Activated gamma-delta T cell treated with anti-CD3 and anti-CD28 coated beads, Interleukin-2, amount 50 U/mL, for 16 hours (primary cell): Measurements from ENCODE around the gene ATXN7L3.
"Not testable (repeated sequence)": the region's sequence is repeated elsewhere in the genome, so short reads cannot be mapped to it uniquely, and the experiment has no call there.

Experiments used
- DNase-seq: peaks from one replicate; pipeline ENCODE4 v3.0.0-alpha.2; 2020; ENCODE audit warnings: low read depth

The ATXN7L3 gene, protein sequence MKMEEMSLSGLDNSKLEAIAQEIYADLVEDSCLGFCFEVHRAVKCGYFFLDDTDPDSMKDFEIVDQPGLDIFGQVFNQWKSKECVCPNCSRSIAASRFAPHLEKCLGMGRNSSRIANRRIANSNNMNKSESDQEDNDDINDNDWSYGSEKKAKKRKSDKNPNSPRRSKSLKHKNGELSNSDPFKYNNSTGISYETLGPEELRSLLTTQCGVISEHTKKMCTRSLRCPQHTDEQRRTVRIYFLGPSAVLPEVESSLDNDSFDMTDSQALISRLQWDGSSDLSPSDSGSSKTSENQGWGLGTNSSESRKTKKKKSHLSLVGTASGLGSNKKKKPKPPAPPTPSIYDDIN

DNA sequence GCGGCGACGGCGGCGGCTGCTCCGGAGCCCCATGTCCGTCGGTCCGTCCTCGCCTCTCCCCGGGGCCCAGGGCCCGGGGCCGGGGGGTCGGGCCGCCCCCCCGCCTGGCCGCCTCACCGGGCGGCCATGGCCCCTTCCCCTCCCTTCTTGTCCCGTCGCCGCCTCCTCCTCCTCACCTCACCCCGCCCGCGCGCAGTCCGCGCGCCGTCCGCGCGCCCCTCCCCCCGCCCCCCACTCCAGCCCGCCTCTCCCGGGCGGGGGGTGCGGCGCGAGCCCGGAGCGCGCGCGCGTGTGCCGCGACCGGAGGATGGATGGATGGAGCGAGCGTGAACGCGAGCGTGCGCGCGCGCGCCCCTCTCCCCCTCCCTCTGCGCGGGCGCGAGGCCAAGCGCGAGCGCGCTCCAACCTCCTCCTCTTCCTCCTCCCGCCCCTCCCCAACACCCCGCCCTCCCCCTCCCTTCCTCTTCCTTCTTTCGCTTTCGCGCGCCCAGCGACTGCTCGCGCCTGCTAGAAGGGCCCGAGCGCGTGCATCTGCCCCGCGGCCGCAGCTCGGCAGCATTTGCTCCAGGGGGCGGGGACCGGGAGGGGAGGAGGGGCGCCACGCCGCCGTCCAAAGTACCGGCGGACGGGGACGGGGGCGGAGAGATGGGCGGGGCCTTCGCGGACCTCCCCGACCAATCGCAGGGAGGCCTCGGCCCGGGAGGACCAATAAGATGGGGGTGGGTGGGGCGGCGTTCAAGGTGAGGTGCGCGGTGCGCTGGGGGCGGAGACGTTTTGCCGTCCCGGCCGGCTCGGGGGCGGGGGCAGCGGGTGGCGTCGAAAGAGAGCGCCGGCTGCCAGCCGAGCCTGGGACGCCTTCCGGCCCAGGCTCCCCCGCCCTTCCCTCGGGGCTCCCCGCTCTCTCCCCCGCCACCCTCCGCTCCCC, at the start of gene ATXN7L3:
TSS of gene ATXN7L3 (minus strand) at position 332 of the 925 bp plus-strand sequence. CDS start 1,814 bp downstream, outside the sequence.
- DNase-seq, result peak; percentile 100

DNA sequence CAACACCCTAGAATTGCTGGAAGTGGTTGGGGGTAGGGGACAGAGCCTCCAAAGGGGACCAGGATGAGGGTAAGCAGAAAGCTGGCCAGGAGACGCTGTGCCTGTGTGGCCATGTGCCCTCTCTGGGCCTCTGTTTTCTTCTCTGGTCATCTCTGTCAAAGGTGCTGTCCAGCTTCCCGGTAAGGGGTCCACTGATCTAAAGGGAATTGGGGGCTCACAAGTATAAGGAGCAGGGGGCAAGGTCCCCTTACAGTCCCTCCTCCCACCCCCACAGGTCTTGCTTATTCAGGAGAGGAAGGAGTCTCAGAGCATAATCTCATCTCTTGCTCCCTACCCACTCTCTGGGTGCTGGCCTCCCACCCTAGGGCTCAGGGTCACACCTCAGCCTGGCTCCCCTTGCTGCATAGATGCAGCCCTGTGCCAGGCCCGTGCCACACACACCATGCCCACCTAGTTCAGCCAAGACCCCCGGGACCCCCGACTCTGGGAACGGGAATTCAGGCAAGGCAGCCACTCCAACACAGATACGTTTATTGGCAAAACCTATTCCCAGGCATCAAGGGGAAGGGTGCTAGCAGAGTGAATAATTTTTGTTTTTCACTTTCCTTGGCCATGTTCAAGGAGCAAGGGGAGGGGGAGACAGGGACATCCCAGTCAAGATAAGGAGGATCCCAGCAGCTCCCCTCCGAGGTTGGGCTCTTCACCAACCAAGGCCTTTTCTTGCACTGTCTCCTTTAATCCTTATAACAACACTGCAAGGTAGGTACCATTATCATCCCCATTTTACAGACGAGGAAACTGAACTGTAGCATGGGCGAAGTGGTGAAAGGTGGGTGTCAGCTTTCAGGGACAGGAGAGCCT, 48.4 kb upstream of the ATXN7L3 start:
- no peak for DNase-seq

DNA sequence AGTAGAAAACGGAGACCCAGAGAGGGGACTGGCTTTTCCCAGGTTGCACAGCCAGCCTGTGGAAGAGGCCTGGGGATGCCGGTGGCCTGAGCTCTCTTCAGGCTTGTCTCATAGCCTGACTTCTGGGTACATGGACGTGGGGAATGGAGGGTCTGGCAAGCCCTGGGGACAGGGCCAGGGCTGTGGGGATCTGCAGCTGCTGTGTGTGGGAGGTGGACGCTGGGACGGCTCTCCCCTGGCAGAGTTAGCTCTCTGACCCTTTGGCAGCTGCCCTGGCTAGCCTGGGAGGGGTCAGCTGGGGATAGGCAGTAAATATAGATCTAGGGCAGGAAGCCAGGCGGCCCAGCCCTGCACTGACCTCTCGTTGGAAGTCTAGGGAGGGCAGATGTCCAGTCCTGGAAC, 47.8 kb upstream of the ATXN7L3 start:
- no peak for DNase-seq

DNA sequence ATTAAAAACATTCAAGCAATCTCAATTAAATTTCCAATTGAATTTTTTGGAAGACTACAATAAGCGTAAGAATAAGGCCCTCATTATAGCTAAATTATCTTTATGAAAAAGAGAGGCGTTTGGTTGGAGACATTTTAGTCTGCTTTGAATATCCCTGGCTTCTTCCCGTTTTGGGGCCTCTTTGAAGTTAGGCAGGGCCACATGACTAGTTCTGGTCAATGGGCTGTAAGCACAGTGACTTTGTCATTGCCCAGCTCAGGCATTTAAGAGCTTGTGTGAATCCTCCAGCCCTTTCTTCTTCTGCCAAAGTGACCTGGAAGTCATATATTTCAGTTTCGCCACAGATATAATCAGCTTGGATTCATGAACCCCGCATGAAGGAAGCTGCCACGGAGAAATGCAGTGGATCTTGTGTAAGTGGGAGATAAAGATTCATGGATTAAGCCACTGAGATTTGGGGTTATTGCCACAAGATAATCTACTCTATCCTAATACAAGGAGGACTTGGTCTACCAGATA, 41.5 kb upstream of the ATXN7L3 start:
- DNase-seq, result no peak

DNA sequence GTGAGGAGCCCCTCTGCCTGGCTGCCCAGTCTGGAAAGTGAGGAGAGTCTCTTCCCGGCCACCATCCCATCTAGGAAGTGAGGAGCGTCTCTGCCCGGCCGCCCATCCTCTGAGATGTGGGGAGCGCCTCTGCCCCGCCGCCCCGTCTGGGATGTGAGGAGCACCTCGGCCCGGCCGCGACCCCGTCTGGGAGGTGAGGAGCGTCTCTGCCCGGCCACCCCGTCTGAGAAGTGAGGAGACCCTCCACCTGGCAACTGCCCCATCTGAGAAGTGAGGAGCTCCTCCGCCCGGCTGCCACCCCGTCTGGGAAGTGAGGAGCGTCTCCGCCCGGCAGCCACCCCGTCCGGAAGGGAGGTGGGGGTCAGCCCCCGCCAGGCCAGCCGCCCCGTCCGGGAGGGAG, 38.2 kb upstream of the ATXN7L3 start:
- DNase-seq, result not testable (repeated sequence)

DNA sequence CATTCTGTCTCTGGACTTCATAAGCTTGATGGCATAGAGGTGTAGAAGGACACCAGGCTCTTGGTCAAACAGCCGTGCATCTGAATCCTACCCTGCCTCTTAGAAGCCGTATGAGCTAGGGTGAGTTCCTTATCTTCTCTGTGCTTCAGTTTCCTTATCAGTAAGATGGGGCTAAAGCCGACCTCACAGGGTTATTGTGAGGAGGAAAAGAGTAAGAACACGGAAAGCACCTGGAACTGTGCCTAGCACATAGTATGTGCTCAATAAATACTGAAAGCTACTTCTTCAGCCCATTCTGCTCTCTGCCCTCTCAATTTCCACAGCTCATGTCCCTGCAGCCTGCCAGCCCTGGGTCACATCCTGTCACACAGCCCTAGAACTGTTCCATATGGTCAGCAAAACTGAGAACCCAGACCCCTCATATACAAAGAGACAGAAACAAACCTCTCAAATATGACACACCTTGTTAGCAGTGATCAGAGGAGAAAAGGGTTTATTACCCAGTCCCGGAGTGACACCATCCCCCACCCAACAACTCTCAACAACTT, 36.8 kb upstream of the ATXN7L3 start:
- DNase-seq, result no peak

DNA sequence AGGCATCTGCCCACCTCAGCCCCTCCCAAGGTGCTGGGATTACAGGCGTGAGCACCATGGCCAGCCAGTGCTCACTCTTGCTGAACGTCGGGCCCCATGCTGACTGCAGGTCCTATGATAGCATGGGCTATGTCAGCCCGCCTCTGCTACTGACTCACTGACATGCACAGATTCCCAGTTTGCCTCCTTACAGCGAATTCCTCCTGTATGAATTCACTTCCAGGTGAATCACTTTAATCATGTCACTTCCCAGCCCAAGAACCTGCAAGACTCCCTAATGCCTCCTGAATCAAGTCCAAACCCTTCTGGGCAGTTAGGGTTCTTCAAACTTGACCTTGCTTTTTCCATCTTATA, 35.9 kb upstream of the ATXN7L3 start:
- no peak for DNase-seq

DNA sequence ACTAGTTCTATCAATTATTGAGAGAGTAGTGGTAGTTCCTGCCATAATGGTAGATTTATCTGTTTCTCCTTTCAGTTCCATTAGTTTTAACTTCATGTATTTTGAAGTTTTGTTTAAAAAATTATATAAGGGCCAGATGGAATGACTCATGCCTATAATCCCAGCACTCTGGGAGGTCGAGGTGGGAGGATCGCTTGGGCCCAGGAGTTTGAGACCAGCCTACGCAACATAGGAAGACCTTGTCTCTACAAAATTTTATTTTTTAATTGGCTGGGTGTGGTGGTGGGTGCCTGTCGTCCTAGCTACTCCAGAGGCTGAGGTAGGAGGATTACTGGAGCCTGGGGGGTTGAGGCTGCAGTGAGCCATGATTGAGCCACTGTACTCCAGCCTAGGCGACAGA, 33.9 kb upstream of the ATXN7L3 start:
- DNase-seq, result no peak

DNA sequence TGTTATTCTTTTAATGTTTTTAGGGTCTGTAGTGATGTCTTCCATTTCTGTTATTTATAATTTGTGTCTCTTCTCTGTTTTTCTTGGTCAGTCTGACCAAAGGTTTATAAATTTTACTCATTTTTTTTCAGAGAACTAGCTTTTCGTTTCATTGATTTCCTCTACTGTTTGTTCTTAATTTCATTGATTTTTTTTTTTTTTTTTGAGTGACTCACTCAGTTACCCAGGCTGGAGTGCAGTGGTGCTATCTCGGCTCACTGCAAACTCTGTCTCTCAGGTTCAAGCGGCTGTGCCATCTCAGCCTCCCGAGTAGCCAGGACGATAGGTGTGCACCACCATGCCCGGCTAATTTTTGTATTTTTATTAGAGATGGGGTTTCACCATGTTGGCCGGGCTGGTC, 32.4 kb upstream of the ATXN7L3 start:
- no peak for DNase-seq

DNA sequence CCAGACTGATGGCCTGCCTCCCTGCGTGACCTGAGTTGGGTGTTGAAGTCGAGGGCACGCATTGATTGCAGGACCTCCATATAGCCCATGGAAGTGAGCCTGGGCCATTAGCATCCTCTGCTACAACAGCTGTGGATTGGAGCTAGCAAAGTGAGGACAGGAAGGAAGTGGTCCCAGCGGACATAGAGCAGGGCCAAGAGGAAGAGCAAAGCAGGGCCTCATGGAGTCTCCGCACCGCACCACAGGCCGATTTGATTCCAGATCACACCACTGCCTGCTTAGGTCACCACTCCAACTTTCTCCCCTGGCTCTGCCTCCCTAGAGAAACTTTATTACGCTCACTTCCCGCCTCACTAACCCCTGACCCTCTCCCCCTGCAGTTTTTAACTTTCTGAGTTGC, 30.5 kb upstream of the ATXN7L3 start:
- DNase-seq, result no peak

DNA sequence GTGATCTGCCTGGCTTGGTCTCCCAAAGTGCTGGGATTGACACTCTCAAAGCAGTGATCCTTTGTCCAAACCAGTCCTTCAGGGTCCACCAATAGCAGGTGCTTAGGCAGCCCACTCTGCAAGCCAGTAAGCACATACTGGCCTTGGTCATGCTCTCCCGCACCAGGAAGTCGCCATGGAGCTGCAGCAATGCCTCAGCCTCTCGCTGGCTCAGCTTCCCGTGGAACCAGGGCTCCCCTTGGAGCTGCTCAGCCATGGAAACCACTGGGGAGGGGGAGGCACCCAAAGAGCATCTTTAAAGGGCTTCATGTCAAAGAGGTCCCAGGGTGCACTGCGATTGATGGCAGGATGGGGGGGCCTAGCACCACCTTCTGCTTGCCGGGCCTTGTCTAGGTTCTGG, 29.4 kb upstream of the ATXN7L3 start:
- DNase-seq, result no peak

DNA sequence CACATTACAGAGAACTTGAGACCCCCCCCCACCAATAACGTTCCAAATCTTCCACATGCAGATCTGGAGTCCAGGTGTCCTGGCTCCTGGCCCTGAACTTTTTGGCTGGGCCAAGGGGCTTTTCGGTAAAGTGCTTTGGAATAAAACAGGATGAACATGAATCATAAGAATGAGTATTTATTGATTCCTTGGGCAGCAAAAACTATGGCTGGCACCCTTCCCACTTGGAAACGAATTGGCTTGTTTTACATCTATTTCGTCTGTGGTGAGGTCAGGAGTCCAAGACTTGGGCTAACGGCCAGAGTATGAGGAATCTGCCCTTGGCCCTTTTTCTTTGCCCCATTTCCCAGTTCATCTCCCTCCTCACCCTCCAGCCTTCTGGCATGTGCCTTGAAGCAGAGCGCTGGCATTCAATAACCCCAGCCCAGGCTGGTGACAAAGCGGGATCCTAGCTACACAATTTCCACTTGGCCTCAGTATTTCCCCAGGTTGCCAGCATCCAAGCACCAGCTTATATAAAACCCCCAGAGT, 23.9 kb upstream of the ATXN7L3 start:
- no peak for DNase-seq

DNA sequence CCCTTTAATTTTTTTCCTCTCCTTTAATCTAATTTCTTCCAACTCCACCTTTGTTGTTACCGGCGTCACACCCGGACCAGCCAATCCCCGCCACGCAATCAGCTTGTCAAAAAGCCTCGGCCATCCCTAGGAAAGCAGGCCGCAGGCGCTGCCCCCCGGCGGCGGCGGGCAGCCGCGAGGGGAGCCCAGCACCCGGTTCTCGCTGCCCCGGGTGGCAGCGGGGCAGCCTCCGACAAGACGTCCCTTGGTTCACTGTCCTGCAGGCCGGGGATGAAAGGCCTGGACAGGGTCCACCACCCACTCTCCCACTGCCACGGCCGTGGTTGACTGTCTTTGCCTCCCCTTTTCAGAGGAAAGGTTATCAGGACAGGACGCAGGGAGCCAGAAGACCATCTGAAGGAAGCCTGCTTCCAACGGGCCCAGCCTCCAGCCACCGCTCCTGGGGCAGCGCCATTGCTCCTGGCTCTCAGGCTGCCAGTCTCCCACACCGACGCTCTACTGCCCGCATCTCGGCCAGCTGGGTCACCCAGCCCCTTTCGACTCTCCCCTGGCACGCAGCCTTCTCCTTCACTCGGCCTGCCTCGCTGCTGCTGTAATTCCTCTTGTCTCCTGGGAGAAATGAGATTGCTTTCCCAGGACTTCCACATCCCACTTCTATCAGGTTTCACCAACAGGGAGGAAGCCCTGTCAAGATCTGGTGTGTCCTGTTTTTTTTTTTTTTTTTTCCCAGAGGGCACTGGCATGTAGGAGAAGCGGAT, 22.6 kb upstream of the ATXN7L3 start:
- DNase-seq, result no peak

DNA sequence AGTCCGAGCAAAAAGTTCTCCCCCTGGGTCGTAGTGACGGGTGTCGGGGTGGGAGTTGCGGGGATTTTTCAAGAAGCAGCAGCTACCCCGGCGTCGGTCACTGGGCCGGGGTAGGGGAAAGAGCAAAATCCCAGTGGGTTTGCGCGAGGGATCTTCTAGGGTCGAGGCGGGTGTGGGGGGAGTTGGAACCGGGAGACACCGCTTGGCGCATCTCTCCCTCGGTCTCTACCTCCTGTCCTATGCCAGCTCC, 22.1 kb upstream of the ATXN7L3 start:
- no peak for DNase-seq

DNA sequence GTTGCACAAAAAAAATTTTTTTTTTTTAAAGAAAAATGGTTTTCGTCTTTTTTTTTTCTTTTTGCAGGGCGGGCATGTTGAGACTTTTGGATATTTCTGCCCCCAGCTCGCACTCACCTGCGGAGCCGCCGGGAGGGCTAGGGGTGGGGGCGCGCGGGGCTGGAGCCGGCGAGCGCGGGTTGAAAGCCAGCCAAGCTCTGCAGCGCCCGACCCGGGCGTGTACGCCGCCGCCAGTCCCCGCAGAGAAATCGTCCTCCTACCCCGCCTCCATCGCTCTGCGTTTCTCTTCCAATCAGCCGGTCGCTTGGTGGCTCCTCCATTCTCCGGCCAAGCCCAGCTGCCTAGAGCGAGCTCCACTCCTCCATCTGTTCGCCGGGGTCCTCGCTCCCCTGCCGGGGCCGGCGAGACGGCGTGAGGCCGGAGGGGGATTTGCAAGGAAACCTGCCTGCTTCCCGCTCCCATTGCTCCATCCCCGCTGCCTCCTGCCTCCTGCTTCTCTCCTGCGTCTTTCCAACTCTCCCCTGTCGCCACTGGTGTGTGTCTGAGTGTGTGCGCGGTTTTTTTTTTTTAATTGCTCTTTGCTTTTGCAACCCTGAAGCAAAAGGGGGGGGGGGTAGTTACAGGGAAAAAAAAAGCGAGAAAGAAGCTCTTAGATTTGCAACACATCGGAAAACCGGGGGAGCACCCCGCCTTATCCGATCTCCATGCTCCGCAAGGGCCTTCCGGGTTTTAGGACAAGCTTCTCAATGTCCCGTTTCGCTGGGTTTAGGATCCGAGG, 21.6 kb upstream of the ATXN7L3 start:
- DNase-seq, result peak; percentile 50

DNA sequence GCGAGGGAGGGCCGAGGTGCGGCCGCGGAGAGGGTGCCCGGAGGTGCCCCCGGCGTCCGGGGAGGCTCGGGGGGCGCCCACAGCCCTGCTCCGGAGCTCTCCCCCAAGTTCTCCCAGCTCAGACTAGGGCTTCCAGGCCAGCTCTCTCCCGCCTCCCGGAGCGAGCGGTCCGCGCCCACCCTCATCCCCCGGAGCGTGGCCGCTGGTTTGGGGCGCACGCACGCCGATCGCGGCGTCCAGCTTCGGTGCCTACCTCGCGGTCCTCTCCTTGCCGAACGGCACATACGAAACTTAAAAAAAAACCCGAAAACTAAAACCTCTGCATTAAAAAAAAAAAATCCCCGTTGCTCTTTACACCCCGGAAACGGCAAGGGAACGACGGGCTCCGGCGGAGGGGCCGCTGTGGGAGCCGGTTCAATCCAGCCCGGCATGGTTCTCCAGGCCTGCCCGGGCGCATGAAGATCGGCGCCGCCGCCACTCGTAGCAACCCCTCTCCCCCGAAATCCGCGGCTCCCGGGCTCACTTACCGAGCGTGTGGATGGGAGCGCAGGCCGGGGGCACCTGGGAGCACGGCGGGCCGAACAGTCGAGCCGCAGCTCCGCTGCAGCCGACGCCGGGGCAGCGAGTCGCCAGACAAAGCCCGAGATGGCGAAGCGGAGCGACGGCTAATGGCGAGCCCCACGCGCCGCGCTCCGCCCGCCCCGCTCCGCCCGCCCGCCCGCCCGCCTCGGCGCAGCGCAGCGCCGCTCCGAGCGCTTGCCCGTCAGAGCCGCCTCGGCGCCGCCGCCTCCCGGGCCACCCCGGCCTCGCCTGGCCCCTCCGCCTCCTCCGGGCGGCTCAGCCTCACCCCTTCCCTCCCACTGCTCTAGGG, 20.8 kb upstream of the ATXN7L3 start:
- no peak for DNase-seq

DNA sequence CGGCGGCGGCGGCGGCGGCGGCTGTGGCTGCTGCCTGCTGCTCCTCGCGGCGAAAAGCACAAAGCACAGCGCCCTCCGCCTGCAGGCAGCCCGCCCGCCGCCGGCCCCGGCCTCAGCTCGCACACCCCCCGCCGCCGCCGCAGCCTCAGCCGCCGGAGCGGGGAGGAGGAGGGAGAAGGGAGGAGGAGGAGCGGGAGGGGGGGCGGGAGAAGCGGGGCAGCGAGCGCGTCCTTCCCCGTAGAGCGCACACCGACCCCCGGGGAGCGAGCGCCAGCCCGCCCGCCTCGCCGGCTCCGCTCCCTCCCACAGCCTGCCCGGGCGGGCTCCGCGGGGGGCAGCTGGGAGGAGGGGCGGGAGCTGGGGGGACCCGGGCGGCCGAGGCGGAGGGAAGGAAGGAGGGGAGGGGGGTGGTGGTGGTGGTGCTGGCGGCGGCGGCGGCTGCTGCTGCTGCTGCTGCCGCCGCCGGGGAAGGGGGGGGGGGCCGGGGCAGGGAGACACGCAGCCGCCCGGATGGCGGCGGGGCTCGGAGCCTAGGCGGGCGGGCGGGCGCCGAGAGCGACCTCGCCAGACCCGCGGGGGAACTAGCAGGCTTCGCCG, 20.0 kb upstream of the ATXN7L3 start, which contains the start of gene UBTF:
TSS of gene UBTF (minus strand) at position 60 of the 597 bp plus-strand sequence. CDS start 1,446 bp downstream, outside the sequence.
- DNase-seq, result peak; percentile 56

DNA sequence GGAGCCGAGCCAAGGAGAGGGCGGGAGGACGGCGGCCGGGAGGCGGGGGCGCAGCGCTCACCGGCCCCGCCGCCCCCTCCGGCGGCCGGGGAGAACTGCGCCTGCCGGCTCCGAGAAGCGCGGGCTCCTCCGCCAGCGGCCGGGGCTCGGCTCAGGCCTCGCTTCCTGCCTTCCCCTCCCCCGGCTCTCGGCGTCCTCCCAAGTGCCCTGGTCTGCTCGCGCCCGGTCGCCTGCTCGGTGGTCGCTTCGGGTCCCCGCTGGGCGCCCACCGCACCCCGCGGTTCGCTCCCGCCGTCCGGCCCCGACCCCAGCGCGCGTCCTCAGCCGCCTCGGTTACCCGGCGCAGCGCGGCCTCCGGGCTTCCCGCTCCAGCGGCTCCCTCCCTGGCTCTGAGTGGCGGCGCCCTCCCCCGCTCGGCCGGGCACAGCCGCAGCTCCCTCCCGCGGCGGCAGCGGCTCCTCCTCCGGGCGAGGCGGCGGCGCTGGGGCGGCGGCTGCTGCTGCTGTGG, 19.5 kb upstream of the ATXN7L3 start:
- peak; percentile 49 for DNase-seq
